ENCODE measurements around the gene FBXL12. TPM values are rescaled to one million over a fixed set of nuclear protein-coding genes. Genes with fewer than 3 reads are reported as not detected.
A peak's percentile ranks its signal among the peaks of the same experiment; 100 is the strongest.

Gene FBXL12
- polyA plus RNA-seq, 2 of the 4 experiments (the other 2 are of a cell fraction) = 10.3 to 10.5 TPM

- H3K4me3 ChIP-seq = peak overlapping the region; percentile 87
- 7% methylated on average over 5 of the region's 5 CpGs for WGBS (ENCODE audit: missing lambda C conversion rate)
- peaks cover 8% of the 10 kb centered on the region for H3K4me1 ChIP-seq
- DNase-seq (ENCODE audit: low read depth in 1 of 2, low spot score in 1 of 2) (no peak), ATAC-seq (no peak), FAIRE-seq (no peak)
- H3K4me2 ChIP-seq = peak overlapping the region; percentile 94
- TF ChIP-seq CHD2 (IDR thresholded peaks at IDR 0.05; ENCODE audit: low read length, partially characterized antibody) (no peak), GATA3 (IDR thresholded peaks at IDR 0.05; ENCODE audit: borderline replicate concordance) (no peak), MAZ (IDR thresholded peaks at IDR 0.05; ENCODE audit: borderline replicate concordance, low read depth, low read length) (no peak), HOXA7 (CRISPR knock-in tag; IDR thresholded peaks at IDR 0.05) (no peak), PHF8 (IDR thresholded peaks at IDR 0.05; ENCODE audit: borderline replicate concordance, low read depth) (no peak), ZNF302 (CRISPR knock-in tag; IDR thresholded peaks at IDR 0.05) (no peak), HEYL (CRISPR knock-in tag; IDR thresholded peaks at IDR 0.05) (no peak), E2F6 (IDR thresholded peaks at IDR 0.05; ENCODE audit: borderline replicate concordance, low read depth) (no peak), EP300 (IDR thresholded peaks at IDR 0.05) (no peak), MAFK (IDR thresholded peaks at IDR 0.05; ENCODE audit: partially characterized antibody) (no peak)
- H3K9me3 ChIP-seq = no peaks in the 10 kb centered on the region
- H3K27ac ChIP-seq = peak overlapping the region; percentile 87 to 98; a peak in 5 of 6 replicates
- CTCF ChIA-PET = interaction anchor here (1.2 kb wide), 1 partner anchor 12 kb away, joined by 4 read pairs; no protein-coding TSS in a partner anchor
- POLR2A ChIA-PET = interaction anchor here (1.8 kb wide), 1 partner anchor 9 kb away, joined by 7 read pairs; the partner anchor contains the start of gene UBL5
Observed at GRCh38 chr19:9836021-9836420, 17.1 kb upstream of the FBXL12 start.

DNA sequence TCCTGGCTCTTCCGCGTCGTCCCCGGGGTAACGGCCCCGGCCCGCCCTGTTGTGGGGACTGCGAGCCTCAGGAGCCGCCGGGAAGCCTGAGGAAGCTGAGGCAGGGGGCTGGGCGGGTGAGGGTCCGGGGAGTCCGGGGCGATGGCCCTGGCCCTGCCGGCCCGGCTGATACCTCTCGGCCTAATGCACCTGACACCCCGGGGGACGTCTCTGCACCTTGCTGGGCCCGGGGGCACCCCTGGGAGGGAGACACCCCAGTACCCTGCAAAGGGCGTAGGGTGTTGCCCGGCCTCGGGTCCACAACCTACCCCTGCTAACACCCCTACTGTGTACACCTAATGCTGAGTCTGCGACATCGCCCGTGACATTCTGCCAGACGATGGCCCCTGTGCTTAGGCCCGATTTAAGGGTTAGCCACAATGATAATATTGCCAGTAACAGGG is 16.6 kb upstream of the FBXL12 start:
- peak; percentile 36 to 54 for ATAC-seq
- H3K27ac ChIP-seq = peak overlapping the region; percentile 87 to 98
- FAIRE-seq = no peak
- TF ChIP-seq GATA3 (IDR thresholded peaks at IDR 0.05; ENCODE audit: borderline replicate concordance) (no peak), KDM5A (IDR thresholded peaks at IDR 0.05) (peak; percentile 58; the same call in 1 of the 2 replicates), BHLHE40 (IDR thresholded peaks at IDR 0.05; ENCODE audit: low read depth, low read length) (no peak)
- WGBS (ENCODE audit: missing lambda C conversion rate) = 9% methylated on average over 6 of the region's 28 CpGs
- peaks cover 8% of the 10 kb centered on the region for H3K4me1 ChIP-seq
- peak overlapping the region; percentile 87 for H3K4me3 ChIP-seq
- no peak for DNase-seq (ENCODE audit: low read depth in 1 of 2, low spot score in 1 of 2)
- H3K9me3 ChIP-seq = no peaks in the 10 kb centered on the region
- H3K4me2 ChIP-seq = peak overlapping the region; percentile 94
- ChIA-PET POLR2A (interaction anchor here (0.9 to 1.8 kb wide), 2 partner anchors 8 to 16 kb away, joined by 3 to 7 read pairs; partner anchors contain the start of genes FBXL12 and UBL5), CTCF (interaction anchor here (1.4 kb wide), 2 partner anchors 13 to 81 kb away, joined by 3 to 4 read pairs; no protein-coding TSS in a partner anchor)

DNA sequence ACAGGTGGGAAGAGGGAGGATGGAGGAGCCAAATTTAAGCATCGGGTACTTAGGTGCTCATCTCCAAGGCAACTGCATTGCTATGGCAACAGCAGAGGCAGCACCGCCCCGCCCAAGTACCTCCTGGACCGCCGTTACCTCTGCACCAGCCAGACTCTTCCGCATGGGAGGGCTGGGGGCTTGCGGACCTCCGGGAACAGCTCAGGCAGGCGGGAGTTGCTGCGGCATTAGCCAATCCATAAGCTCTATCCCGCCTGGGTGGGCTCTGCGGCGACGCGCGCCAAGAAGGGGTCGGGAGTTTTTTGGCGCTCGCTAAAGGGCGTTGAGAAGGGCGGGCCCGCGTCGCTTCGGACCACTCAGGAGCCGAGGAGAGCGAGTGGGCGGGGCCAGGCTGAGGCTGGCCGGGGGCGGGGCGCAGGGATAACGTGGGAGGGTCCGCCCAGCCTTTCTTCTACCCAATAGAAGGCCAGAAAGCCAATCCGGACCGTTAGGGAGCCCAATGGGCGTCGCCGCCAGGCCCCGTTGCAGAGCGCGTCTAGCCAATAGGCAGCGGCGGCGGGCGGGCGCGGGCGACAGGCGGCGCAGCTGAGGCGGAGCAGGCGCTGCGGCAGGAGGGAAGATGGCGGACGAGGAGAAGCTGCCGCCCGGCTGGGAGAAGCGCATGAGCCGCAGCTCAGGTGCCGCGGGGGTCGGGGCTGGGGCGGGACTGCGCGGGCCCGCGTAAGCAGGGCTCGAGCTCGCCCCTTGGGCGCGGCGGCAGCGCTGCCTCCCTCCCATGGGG is 16.0 kb upstream of the FBXL12 start, which contains the start of gene PIN1:
TSS of gene PIN1 (plus strand) at position 593 of the 781 bp plus-strand sequence. CDS start at position 620, 27 bp downstream.
- TF ChIP-seq KDM1A (IDR thresholded peaks at IDR 0.05; ENCODE audit: low read depth) = no peak
- TF ChIP-seq HEYL (CRISPR knock-in tag; IDR thresholded peaks at IDR 0.05) = no peak
- peak; percentile 37; the same call in 1 of the 2 replicates for TF ChIP-seq E2F6 (IDR thresholded peaks at IDR 0.05; ENCODE audit: borderline replicate concordance, low read depth)
- 0 out of 2 replicates have a peak, but pooled peaks have one; percentile 8 for TF ChIP-seq HDAC2 (IDR thresholded peaks at IDR 0.05)
- peak; percentile 23; the same call in 1 of the 2 replicates for TF ChIP-seq PHF8 (IDR thresholded peaks at IDR 0.05; ENCODE audit: borderline replicate concordance, low read depth)
- no peak for TF ChIP-seq SREBF2 (IDR thresholded peaks at IDR 0.05)
- TF ChIP-seq ZC3H11A (IDR thresholded peaks at IDR 0.05) = no peak
- TF ChIP-seq ZFP36 (IDR thresholded peaks at IDR 0.05; ENCODE audit: borderline replicate concordance, partially characterized antibody) = no peak
- TF ChIP-seq POLR2A (IDR thresholded peaks at IDR 0.05; ENCODE audit: low read length) = peak; percentile 61
- no peak for TF ChIP-seq FOSL2 (IDR thresholded peaks at IDR 0.05)
- TF ChIP-seq FOSL2 (CRISPR knock-in tag; IDR thresholded peaks at IDR 0.05) = no peak
- no peak for TF ChIP-seq FOSB (CRISPR knock-in tag; IDR thresholded peaks at IDR 0.05)
- TF ChIP-seq RFX5 (IDR thresholded peaks at IDR 0.05) = peak; percentile 68
- ATAC-seq (peak; percentile 96 to 99), FAIRE-seq (no peak), DNase-seq (ENCODE audit: low read depth in 1 of 2, low spot score in 1 of 2) (peak; percentile 88 to 96)
- H3K4me3 ChIP-seq = peak within 1 kb of the TSS; percentile 87
- H3K4me1 ChIP-seq = peaks cover 8% of the 10 kb centered on the region
- 0% methylated on average over 1 of the region's 73 CpGs for WGBS (ENCODE audit: missing lambda C conversion rate)
- CTCF ChIA-PET = interaction anchor here (1.0 to 1.4 kb wide), 3 partner anchors 10 to 81 kb away, joined by 3 to 4 read pairs (median 3); no protein-coding TSS in a partner anchor
- peak within 1 kb of the TSS; percentile 94 for H3K4me2 ChIP-seq
- POLR2A ChIA-PET = interaction anchor here (0.9 to 1.8 kb wide), 2 partner anchors 7 to 16 kb away, joined by 3 to 7 read pairs; partner anchors contain the start of genes FBXL12 and UBL5
- peak within 1 kb of the TSS; percentile 87 to 98 for H3K27ac ChIP-seq
- no peaks in the 10 kb centered on the region for H3K9me3 ChIP-seq
